ENCODE results near the gene ZNF407.

ZNF407 gene

DNA sequence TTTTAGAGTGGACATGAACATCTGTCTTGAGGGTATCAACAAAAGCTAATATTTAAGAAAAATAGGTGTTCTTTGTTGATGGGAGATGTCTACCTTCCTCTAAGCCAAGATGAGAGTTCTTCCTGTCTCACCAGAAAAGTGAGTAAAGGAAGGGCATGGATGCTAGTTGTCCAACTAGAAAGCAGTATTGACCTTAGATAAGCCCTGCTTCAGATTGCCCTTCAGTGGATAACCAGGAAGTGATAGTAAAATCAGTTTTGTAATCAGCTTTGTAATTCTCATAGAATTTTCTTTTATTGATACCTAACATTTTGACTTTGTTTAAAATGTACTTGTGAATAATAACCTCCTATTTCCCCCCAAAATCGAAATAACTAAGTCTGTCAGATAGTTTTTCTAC is 134.7 kb downstream of the ZNF407 start:
- Histone ChIP-seq H3K4me1 (ENCODE audit: low read depth, poor library complexity, severe bottlenecking) (no peaks in the 10 kb centered on the region), H3K36me3 (ENCODE audit: insufficient read depth) (no peaks in the 10 kb centered on the region), H2AFZ (ENCODE audit: low read depth) (no peak overlapping the region), H3K4me2 (no peak overlapping the region), H3K4me3 (IDR thresholded peaks at IDR 0.05; ENCODE audit: insufficient read depth, low read depth, low read length) (no peak overlapping the region), H3K27me3 (ENCODE audit: insufficient read depth, low read depth) (no peaks in the 10 kb centered on the region), H4K20me1 (ENCODE audit: insufficient read depth) (no peaks in the 10 kb centered on the region), H3K79me2 (ENCODE audit: insufficient read depth, low read depth) (no peaks in the 10 kb centered on the region), H3K9ac (no peak overlapping the region), H3K27ac (no peak overlapping the region)
- TF ChIP-seq, protein P1, sequence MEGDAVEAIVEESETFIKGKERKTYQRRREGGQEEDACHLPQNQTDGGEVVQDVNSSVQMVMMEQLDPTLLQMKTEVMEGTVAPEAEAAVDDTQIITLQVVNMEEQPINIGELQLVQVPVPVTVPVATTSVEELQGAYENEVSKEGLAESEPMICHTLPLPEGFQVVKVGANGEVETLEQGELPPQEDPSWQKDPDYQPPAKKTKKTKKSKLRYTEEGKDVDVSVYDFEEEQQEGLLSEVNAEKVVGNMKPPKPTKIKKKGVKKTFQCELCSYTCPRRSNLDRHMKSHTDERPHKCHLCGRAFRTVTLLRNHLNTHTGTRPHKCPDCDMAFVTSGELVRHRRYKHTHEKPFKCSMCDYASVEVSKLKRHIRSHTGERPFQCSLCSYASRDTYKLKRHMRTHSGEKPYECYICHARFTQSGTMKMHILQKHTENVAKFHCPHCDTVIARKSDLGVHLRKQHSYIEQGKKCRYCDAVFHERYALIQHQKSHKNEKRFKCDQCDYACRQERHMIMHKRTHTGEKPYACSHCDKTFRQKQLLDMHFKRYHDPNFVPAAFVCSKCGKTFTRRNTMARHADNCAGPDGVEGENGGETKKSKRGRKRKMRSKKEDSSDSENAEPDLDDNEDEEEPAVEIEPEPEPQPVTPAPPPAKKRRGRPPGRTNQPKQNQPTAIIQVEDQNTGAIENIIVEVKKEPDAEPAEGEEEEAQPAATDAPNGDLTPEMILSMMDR (conservative IDR thresholded peaks at IDR 0.05; ENCODE audit: low read depth, low read length): no peak

DNA sequence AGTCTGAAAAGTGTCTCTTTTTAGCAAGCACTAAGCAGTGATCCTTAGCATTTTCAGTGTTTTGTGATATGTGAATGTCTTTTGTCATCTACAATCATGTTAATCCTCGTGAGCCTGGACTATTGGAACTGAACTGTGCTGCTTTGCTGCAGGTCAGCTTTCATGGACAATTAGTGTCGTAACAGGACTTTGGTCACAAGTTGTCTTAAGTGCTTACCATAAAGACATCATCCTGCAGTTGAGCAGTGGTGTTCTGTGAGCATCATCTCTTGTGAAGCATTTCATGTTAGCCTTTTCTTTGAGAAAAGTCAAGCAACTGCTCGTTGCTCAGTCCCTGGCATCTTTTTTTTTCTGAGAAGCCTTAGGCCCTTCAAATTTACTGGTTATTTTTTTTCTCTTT is 135.9 kb downstream of the ZNF407 start:
- Histone ChIP-seq H3K4me3 (IDR thresholded peaks at IDR 0.05; ENCODE audit: insufficient read depth, low read depth, low read length) (no peak overlapping the region), H3K27ac (no peak overlapping the region), H3K79me2 (ENCODE audit: insufficient read depth, low read depth) (no peaks in the 10 kb centered on the region), H3K4me2 (no peak overlapping the region), H3K36me3 (ENCODE audit: insufficient read depth) (no peaks in the 10 kb centered on the region), H3K27me3 (ENCODE audit: insufficient read depth, low read depth) (no peaks in the 10 kb centered on the region), H4K20me1 (ENCODE audit: insufficient read depth) (no peaks in the 10 kb centered on the region), H3K4me1 (ENCODE audit: low read depth, poor library complexity, severe bottlenecking) (no peaks in the 10 kb centered on the region), H3K9ac (no peak overlapping the region), H2AFZ (ENCODE audit: low read depth) (no peak overlapping the region)
- TF ChIP-seq, protein P1 (conservative IDR thresholded peaks at IDR 0.05; ENCODE audit: low read depth, low read length): no peak

- Histone ChIP-seq H3K4me2 (no peak overlapping the region), H3K9ac (no peak overlapping the region), H3K4me3 (IDR thresholded peaks at IDR 0.05; ENCODE audit: insufficient read depth, low read depth, low read length) (no peak overlapping the region), H3K79me2 (ENCODE audit: insufficient read depth, low read depth) (no peaks in the 10 kb centered on the region), H3K36me3 (ENCODE audit: insufficient read depth) (no peaks in the 10 kb centered on the region), H3K27me3 (ENCODE audit: insufficient read depth, low read depth) (no peaks in the 10 kb centered on the region), H2AFZ (ENCODE audit: low read depth) (no peak overlapping the region), H4K20me1 (ENCODE audit: insufficient read depth) (no peaks in the 10 kb centered on the region), H3K4me1 (ENCODE audit: low read depth, poor library complexity, severe bottlenecking) (no peaks in the 10 kb centered on the region), H3K27ac (no peak overlapping the region)
- TF ChIP-seq, protein P1 (conservative IDR thresholded peaks at IDR 0.05; ENCODE audit: low read depth, low read length): no peak
Measured at GRCh38 chr18:74734013-74734444, 136.4 kb downstream of the ZNF407 start.

DNA sequence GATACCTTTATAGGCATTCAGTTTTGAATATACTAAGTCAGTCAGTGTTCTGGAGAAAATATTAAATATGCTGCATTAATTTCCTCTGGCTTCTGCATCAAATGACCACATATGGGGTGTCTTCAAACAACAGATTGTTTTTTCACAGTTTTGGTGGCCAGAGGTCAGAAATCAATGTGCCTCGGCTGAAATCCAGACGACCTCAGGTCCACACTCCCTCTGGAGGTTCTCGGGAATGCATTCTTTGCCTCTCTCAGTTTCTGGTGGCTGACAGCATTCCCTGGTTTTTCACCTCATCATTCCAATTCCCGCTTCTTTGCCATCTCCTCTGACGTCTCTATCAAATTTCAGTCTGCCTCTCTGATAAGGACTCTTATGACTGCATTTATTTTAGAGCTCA is 142.3 kb downstream of the ZNF407 start:
- no peak overlapping the region for H3K4me2 ChIP-seq
- TF ChIP-seq, protein P1 (conservative IDR thresholded peaks at IDR 0.05; ENCODE audit: low read depth, low read length): no peak
- no peaks in the 10 kb centered on the region for H4K20me1 ChIP-seq (ENCODE audit: insufficient read depth)
- no peaks in the 10 kb centered on the region for H3K36me3 ChIP-seq (ENCODE audit: insufficient read depth)
- H2AFZ ChIP-seq (ENCODE audit: low read depth): no peak overlapping the region
- no peak overlapping the region for H3K9ac ChIP-seq
- no peaks in the 10 kb centered on the region for H3K4me1 ChIP-seq (ENCODE audit: low read depth, poor library complexity, severe bottlenecking)
- no peaks in the 10 kb centered on the region for H3K27me3 ChIP-seq (ENCODE audit: insufficient read depth, low read depth)
- H3K79me2 ChIP-seq (ENCODE audit: insufficient read depth, low read depth): no peaks in the 10 kb centered on the region
- H3K27ac ChIP-seq: no peak overlapping the region
- H3K4me3 ChIP-seq (IDR thresholded peaks at IDR 0.05; ENCODE audit: insufficient read depth, low read depth, low read length): no peak overlapping the region

Measured in KMS-11 (cell line).